HG03139 (cell line): ENCODE measurements around the gene ATL3.
"Not testable (repeated sequence)": the region's sequence is repeated elsewhere in the genome, so short reads cannot be mapped to it uniquely, and the experiment has no call there.

Experiments used
- ATAC-seq: cut with Tn5 transposase; IDR thresholded peaks from one replicate; pipeline ENCODE4 v1.9.1; 2021; ENCODE audit not compliant: unreplicated experiment

Gene ATL3

GRCh38 chr11:63681321-63682065 lies 10.3 kb upstream of the ATL3 start, which contains the start of gene RTN3:
Gene RTN3 (plus strand): TSS chr11:63681500. CDS start chr11:63681637, 137 bp downstream.
- ATAC-seq: peak; percentile 84

GRCh38 chr11:63680834-63681320 lies 9.7 kb upstream of the ATL3 start:
- ATAC-seq: no peak

GRCh38 chr11:63673579-63673978 lies 2.4 kb upstream of the ATL3 start:
- ATAC-seq: no peak

- ATAC-seq: no peak
Measured at GRCh38 chr11:63672936-63673539, 1.9 kb upstream of the ATL3 start.

- ATAC-seq: no peak
Measured at GRCh38 chr11:63672156-63672463, 934 bp upstream of the ATL3 start.

- peak; percentile 34 for ATAC-seq
Measured at GRCh38 chr11:63670433-63671321, 499 bp downstream of the ATL3 start.

- no peak for ATAC-seq
Measured at GRCh38 chr11:63670096-63670432, 1.1 kb downstream of the ATL3 start.

- no peak for ATAC-seq
Measured at GRCh38 chr11:63667995-63668795, 3.0 kb downstream of the ATL3 start.

GRCh38 chr11:63666874-63667273 lies 4.3 kb downstream of the ATL3 start:
- no peak for ATAC-seq

GRCh38 chr11:63663809-63664208 lies 7.4 kb downstream of the ATL3 start:
- no peak for ATAC-seq

GRCh38 chr11:63660972-63661371 lies 10.2 kb downstream of the ATL3 start:
- ATAC-seq: no peak

GRCh38 chr11:63652671-63653070 lies 18.5 kb downstream of the ATL3 start:
- no peak for ATAC-seq

- ATAC-seq: no peak
Measured at GRCh38 chr11:63643205-63643604, 28.0 kb downstream of the ATL3 start.

- ATAC-seq: no peak
Measured at GRCh38 chr11:63641727-63642126, 29.4 kb downstream of the ATL3 start.

GRCh38 chr11:63639199-63639832 lies 31.9 kb downstream of the ATL3 start:
- ATAC-seq: no peak

- ATAC-seq: not testable (repeated sequence)
Measured at GRCh38 chr11:63638436-63638835, 32.7 kb downstream of the ATL3 start.

- ATAC-seq: no peak
Measured at GRCh38 chr11:63635762-63636465, 35.3 kb downstream of the ATL3 start.

GRCh38 chr11:63629426-63629825 lies 41.8 kb downstream of the ATL3 start:
- no peak for ATAC-seq

- no peak for ATAC-seq
Measured at GRCh38 chr11:63623513-63624140, 47.5 kb downstream of the ATL3 start.
